ENCODE results near the gene NOTCH3. TPM values are rescaled to one million over a fixed set of nuclear protein-coding genes. Genes with fewer than 3 reads are reported as not detected.

Gene NOTCH3
- total RNA-seq, 1 donor = 27.6 TPM

GRCh38 chr19:15210323-15210781 is 9.6 kb upstream of the NOTCH3 start:
- peak; percentile 67 for DNase-seq (ENCODE audit: low read depth)

GRCh38 chr19:15201374-15202023 is 704 bp upstream of the NOTCH3 start:
- DNase-seq (ENCODE audit: low read depth) = no peak
- no peak for TF ChIP-seq CTCF (IDR thresholded peaks at IDR 0.05; ENCODE audit: insufficient read depth, low read depth, low read length)
- H3K4me3 ChIP-seq (ENCODE audit: low read depth, low read length) = peak overlapping the region; percentile 52

More at GRCh38 chr19:15210323-15210781, 9.6 kb upstream of the NOTCH3 start:
- no peak for TF ChIP-seq CTCF (IDR thresholded peaks at IDR 0.05; ENCODE audit: insufficient read depth, low read depth, low read length)
- no peak overlapping the region for H3K4me3 ChIP-seq (ENCODE audit: low read depth, low read length)

GRCh38 chr19:15199661-15200552 is 888 bp downstream of the NOTCH3 start:
- peak overlapping the region; percentile 85 for H3K4me3 ChIP-seq (ENCODE audit: low read depth, low read length)
- DNase-seq (ENCODE audit: low read depth) = peak; percentile 52
- TF ChIP-seq CTCF (IDR thresholded peaks at IDR 0.05; ENCODE audit: insufficient read depth, low read depth, low read length) = no peak

GRCh38 chr19:15198951-15199660 is 1.7 kb downstream of the NOTCH3 start:
- DNase-seq (ENCODE audit: low read depth) = no peak
- peak overlapping the region; percentile 2 for H3K4me3 ChIP-seq (ENCODE audit: low read depth, low read length)
- TF ChIP-seq CTCF (IDR thresholded peaks at IDR 0.05; ENCODE audit: insufficient read depth, low read depth, low read length) = no peak

- DNase-seq (ENCODE audit: low read depth) = no peak
- no peak overlapping the region for H3K4me3 ChIP-seq (ENCODE audit: low read depth, low read length)
- TF ChIP-seq CTCF (IDR thresholded peaks at IDR 0.05; ENCODE audit: insufficient read depth, low read depth, low read length) = no peak
Observed at GRCh38 chr19:15197942-15198341, 2.9 kb downstream of the NOTCH3 start.

- DNase-seq (ENCODE audit: low read depth) = peak; percentile 36
- H3K4me3 ChIP-seq (ENCODE audit: low read depth, low read length) = no peak overlapping the region
- no peak for TF ChIP-seq CTCF (IDR thresholded peaks at IDR 0.05; ENCODE audit: insufficient read depth, low read depth, low read length)
Observed at GRCh38 chr19:15197275-15197941, 3.4 kb downstream of the NOTCH3 start.
